Esophagus muscularis mucosa (tissue), 2 donors: ENCODE measurements around the gene SLC24A3.

ENCODE experiments used
- POLR2A ChIP-seq: fragments of 450-650 bp; IDR thresholded peaks from one replicate; pipeline ENCODE4 v1.6.1; 2017; ENCODE audit warnings: antibody characterized with exemption, moderate library complexity, mild to moderate bottlenecking, low read depth
- POLR2AphosphoS5 ChIP-seq, 2 donors: sonication (generic); formaldehyde crosslinking; IDR thresholded peaks; one replicate each; pipeline ENCODE4 v1.6.1; 2017; ENCODE audit warnings: antibody characterized with exemption in 2 of 2

GRCh38 chr20:19765266-19765665, 552.8 kb downstream of the SLC24A3 start:
- TF ChIP-seq POLR2A, result no peak
- TF ChIP-seq POLR2AphosphoS5 (IDR thresholded peaks at IDR 0.05), result no peak
